DOHH2 (cell line): ENCODE results near the gene NPPA.
A peak's percentile ranks its signal among the peaks of the same experiment; 100 is the strongest.
"Not testable (repeated sequence)": the region's sequence is repeated elsewhere in the genome, so short reads cannot be mapped to it uniquely, and the experiment has no call there.

Experiments used
- H3F3A ChIP-seq: fragments of 200-600 bp; sonication (generic), shearing (Covaris generic); 2 replicates; pipeline ENCODE4 v1.6.0; 2016; ENCODE audit warnings: antibody characterized with exemption, mild to moderate bottlenecking; ENCODE audit not compliant: control insufficient read depth, insufficient read depth
- H3K27ac ChIP-seq: fragments of 200-600 bp; sonication (generic); 2 replicates; pipeline ENCODE4 v1.5.1; 2014; ENCODE audit warnings: low read depth, mild to moderate bottlenecking, low read length, moderate library complexity
- H3K27me3 ChIP-seq: fragments of 200-600 bp; sonication (generic); 2 replicates; pipeline ENCODE4 v1.6.1; 2014; ENCODE audit warnings: mild to moderate bottlenecking, low read length, mixed read lengths; ENCODE audit not compliant: control insufficient read depth
- H3K36me3 ChIP-seq: fragments of 200-600 bp; sonication (generic); 2 replicates; pipeline ENCODE4 v1.6.1; 2014; ENCODE audit warnings: mild to moderate bottlenecking, low read length, moderate library complexity, mixed read lengths; ENCODE audit not compliant: control insufficient read depth
- H3K4me1 ChIP-seq: fragments of 200-600 bp; sonication (generic); 2 replicates; pipeline ENCODE4 v1.6.1; 2014; ENCODE audit warnings: mild to moderate bottlenecking, low read length, mixed read lengths; ENCODE audit not compliant: control insufficient read depth
- H3K4me2 ChIP-seq: fragments of 200-600 bp; sonication (generic); 2 replicates; pipeline ENCODE4 v1.6.0; 2014; ENCODE audit warnings: mild to moderate bottlenecking, low read length, moderate library complexity
- H3K4me3 ChIP-seq: fragments of 200-600 bp; sonication (generic); 2 replicates; pipeline ENCODE4 v1.5.1; 2014; ENCODE audit warnings: mild to moderate bottlenecking, low read length, mixed read lengths
- H3K79me2 ChIP-seq: fragments of 200-600 bp; sonication (generic); 2 replicates; pipeline ENCODE4 v1.6.1; 2014; ENCODE audit warnings: mild to moderate bottlenecking, low read length, mixed read lengths; ENCODE audit not compliant: control insufficient read depth
- H3K9me2 ChIP-seq: fragments of 200-600 bp; sonication (generic); replicated peaks from 2 replicates; pipeline ENCODE4 v1.6.1; 2014; ENCODE audit warnings: mild to moderate bottlenecking, low read length, mixed read lengths; ENCODE audit not compliant: control insufficient read depth
- H3K9me3 ChIP-seq: fragments of 200-600 bp; sonication (generic); 2 replicates; pipeline ENCODE4 v1.6.1; 2014; ENCODE audit warnings: antibody characterized with exemption, low read length, mixed read lengths; ENCODE audit not compliant: control insufficient read depth, insufficient read depth
- H4K20me1 ChIP-seq: fragments of 200-600 bp; sonication (generic); 2 replicates; pipeline ENCODE4 v1.6.0; 2014; ENCODE audit warnings: low read depth, mild to moderate bottlenecking, antibody characterized with exemption, low read length, moderate library complexity; ENCODE audit not compliant: control insufficient read depth, insufficient read depth
- EZH2phosphoT487 ChIP-seq: fragments of 200-600 bp; sonication (generic); IDR thresholded peaks from 2 replicates; pipeline ENCODE4 v1.6.1; 2017; ENCODE audit warnings: borderline replicate concordance, mild to moderate bottlenecking, antibody characterized with exemption, low read length, moderate library complexity, mixed read lengths
- TF ChIP-seq, protein P1 (sequence below): fragments of 200-600 bp; sonication (generic); IDR thresholded peaks from one replicate; pipeline ENCODE4 v1.5.1; 2014; ENCODE audit warnings: antibody characterized with exemption, mild to moderate bottlenecking, low read depth, low read length; ENCODE audit not compliant: poor library complexity, severe bottlenecking

NPPA gene

DNA sequence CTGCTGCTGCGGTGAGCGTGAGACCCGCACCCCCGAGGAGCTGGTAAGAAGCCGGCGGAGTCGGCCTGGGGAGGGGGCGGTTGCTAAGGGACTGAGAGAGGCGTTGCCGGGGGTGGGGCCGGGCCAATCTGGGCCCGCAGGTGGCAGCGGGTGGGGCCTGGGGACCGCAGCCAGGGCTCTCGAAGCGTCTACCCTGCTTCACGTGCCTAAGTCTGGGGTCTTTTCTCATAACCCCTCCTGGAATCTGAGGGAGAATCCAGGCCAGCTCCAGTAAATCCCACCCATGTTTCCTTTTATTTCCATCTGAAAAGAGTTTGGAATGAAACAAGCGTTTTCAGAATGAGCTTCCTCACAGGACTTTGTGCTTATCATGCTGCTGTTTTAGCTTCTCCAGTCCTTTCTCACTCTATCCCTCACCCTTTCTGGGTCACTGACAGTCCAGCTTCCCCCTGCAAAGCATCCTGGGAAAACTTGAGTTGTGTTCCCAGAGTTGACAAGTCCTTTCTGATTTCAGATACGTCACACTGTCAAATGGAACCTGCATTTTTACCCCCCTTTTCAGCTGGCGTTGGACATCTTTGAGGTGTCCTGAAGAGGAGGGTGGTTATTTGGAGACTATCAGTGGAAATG is 41.2 kb downstream of the NPPA start:
- peak overlapping the region; percentile 82 for H3K27ac ChIP-seq
- peaks cover 89% of the 10 kb centered on the region for H3K79me2 ChIP-seq
- peaks cover 13% of the 10 kb centered on the region; the same call in 1 of the 2 replicates for H4K20me1 ChIP-seq
- H3K27me3 ChIP-seq, result no peaks in the 10 kb centered on the region
- H3K9me3 ChIP-seq, result no peaks in the 10 kb centered on the region
- peak overlapping the region; percentile 100 for H3K4me2 ChIP-seq
- TF ChIP-seq, protein P1, sequence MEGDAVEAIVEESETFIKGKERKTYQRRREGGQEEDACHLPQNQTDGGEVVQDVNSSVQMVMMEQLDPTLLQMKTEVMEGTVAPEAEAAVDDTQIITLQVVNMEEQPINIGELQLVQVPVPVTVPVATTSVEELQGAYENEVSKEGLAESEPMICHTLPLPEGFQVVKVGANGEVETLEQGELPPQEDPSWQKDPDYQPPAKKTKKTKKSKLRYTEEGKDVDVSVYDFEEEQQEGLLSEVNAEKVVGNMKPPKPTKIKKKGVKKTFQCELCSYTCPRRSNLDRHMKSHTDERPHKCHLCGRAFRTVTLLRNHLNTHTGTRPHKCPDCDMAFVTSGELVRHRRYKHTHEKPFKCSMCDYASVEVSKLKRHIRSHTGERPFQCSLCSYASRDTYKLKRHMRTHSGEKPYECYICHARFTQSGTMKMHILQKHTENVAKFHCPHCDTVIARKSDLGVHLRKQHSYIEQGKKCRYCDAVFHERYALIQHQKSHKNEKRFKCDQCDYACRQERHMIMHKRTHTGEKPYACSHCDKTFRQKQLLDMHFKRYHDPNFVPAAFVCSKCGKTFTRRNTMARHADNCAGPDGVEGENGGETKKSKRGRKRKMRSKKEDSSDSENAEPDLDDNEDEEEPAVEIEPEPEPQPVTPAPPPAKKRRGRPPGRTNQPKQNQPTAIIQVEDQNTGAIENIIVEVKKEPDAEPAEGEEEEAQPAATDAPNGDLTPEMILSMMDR, result no peak
- TF ChIP-seq EZH2phosphoT487, result no peak
- H3K9me2 ChIP-seq, result no peaks in the 10 kb centered on the region
- peaks cover 76% of the 10 kb centered on the region for H3K36me3 ChIP-seq
- peaks cover 76% of the 10 kb centered on the region for H3K4me1 ChIP-seq
- peaks cover 5% of the 10 kb centered on the region for H3F3A ChIP-seq
- peak overlapping the region; percentile 97 for H3K4me3 ChIP-seq

DNA sequence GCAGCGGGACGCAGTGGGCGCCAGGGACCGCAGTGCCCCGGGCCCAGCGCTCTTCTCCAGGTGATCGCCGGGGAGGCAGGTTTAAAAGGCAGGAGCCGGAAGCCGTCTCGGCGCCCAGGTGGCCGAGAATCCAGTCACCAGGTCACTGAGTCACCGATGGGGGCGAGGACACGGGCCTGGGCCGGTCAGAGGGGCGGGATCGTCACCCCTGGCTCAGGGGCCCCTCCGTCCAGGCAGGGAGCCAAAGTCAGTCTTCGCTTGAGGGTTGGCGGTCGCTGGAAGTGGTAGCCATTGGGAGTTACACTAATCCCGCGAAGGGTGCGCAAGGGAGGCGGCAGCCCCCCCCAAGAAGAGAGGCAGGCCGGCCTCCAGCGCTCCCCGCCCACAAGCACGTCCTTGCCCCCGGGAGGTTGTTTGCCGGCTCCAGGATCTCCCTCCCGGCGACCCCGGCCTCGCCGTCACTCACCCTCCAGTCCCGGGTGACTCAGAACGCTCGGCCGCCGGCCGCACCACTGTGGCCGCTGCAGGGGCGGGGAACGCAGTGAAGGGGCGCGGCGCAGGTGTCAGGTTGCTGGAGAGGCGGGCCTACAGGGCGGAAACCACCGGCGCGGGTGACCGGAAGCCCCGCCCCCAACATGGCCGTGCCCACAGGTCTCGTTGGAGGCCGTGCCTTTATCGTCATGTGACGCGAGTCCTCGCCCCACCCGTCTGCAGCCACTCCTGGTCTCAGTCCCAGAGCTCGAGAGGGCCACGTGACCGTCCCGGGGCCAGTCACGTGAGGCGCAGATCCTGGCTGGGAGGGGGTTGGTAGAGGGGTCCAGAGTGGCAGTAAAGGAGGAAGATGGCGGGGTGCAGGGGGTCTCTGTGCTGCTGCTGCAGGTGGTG is 41.9 kb downstream of the NPPA start, which contains the start of the genes CLCN6 and MTHFR:
TSS of gene CLCN6 (plus strand) at position 770 of the 885 bp plus-strand sequence. CDS start at position 842, 72 bp downstream.
TSS of gene MTHFR (minus strand) at position 543 of the 885 bp plus-strand sequence. CDS start 2,848 bp downstream, outside the sequence.
- TF ChIP-seq, protein P1, result no peak
- TF ChIP-seq EZH2phosphoT487, result no peak
- no peaks in the 10 kb centered on the region for H3K27me3 ChIP-seq
- no peaks in the 10 kb centered on the region for H3K9me3 ChIP-seq
- peaks cover 5% of the 10 kb centered on the region for H3F3A ChIP-seq
- H3K27ac ChIP-seq, result peak within 1 kb of the TSS; percentile 82
- peaks cover 72% of the 10 kb centered on the region for H3K4me1 ChIP-seq
- H3K4me2 ChIP-seq, result peak within 1 kb of the TSS; percentile 100
- H4K20me1 ChIP-seq, result peaks cover 13% of the 10 kb centered on the region; the same call in 1 of the 2 replicates
- no peaks in the 10 kb centered on the region for H3K9me2 ChIP-seq
- peaks cover 82% of the 10 kb centered on the region for H3K79me2 ChIP-seq
- H3K36me3 ChIP-seq, result peaks cover 77% of the 10 kb centered on the region
- peak within 1 kb of the TSS; percentile 97 for H3K4me3 ChIP-seq

DNA sequence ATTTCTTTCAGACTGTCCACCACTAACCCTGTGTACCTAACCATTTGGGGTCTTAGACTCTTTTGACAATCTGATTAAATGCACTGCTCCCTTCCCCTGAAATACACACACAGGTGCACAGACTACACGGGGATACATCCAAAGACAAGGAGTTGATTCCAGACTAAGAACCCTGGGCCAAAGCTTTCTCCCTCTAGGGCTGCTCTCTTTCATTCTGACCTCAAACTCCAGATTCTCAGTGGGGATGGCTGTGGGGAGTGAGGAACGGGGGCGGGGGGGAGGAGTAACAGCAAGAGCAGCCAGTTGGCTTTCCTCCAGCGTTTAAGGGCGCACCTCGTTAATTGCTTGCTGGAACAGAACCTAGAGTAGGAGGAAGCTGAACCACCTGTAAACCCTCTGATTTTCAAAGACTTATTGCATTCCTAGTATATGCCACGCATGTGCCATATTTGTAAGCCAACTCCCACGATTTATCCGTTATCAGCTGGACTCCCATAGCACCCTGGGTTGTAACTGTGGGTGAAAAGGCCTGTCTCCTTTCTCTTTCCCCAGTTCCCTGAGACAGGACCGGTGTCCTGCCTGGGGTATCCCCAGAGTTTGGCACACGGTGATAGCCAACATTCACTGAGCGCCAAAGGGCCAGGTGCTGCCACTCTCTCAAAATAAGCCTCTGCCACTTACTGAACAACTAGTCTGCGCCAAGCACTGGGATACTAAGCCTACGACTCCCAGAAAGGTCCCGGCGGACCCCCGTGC is 42.7 kb downstream of the NPPA start:
- TF ChIP-seq EZH2phosphoT487, result no peak
- TF ChIP-seq, protein P1, result no peak
- Histone ChIP-seq H4K20me1 (peaks cover 13% of the 10 kb centered on the region; the same call in 1 of the 2 replicates), H3K4me2 (peak overlapping the region; percentile 100), H3K9me3 (no peaks in the 10 kb centered on the region), H3K9me2 (no peaks in the 10 kb centered on the region), H3K27ac (peak overlapping the region; percentile 82), H3F3A (peaks cover 5% of the 10 kb centered on the region), H3K36me3 (peaks cover 77% of the 10 kb centered on the region), H3K4me3 (peak overlapping the region; percentile 97), H3K27me3 (no peaks in the 10 kb centered on the region), H3K79me2 (peaks cover 74% of the 10 kb centered on the region), H3K4me1 (peaks cover 65% of the 10 kb centered on the region)

DNA sequence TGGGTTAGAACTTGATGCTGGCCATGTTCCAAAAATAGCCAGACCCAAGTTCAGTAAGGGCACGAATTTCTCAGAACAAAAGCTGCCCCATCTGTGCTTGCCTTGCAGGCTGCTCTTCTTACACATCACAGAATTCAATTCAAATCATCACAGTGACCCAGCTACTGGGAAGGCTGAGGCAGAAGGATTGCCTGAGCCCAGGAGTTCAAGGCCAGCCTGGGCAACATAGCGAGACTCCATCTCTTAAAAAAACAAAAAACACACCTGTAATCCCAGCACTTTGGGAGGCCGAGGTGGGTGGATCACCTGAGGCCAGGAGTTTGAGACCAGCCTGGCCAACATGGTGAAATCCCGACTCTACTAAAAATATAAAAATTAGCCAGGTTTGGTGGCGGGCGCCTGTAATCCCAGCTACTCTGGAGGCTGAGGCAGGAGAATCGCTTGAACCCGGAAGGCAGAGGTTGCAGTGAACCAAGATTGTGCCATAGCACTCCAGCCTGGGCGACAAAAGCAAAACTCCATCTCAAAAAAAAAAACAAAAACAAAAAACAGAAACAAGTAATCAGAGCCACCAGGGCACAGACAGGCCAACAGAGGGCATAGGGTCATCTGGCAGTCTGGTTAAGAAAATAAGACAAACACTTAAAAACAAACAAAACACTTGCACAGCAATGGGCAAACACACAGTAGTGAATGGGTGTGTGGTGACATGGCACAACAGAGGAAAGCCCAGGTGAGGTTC is 43.5 kb downstream of the NPPA start:
- Histone ChIP-seq H3K4me3 (peak overlapping the region; percentile 97), H3K79me2 (peaks cover 67% of the 10 kb centered on the region), H3K4me1 (peaks cover 57% of the 10 kb centered on the region), H3K27ac (peak overlapping the region; percentile 82), H3K36me3 (peaks cover 74% of the 10 kb centered on the region), H4K20me1 (peaks cover 13% of the 10 kb centered on the region; the same call in 1 of the 2 replicates), H3K4me2 (peak overlapping the region; percentile 100)
- H3K9me3 ChIP-seq, H3K9me2 ChIP-seq, H3K27me3 ChIP-seq, H3F3A ChIP-seq: not testable (repeated sequence)
